ENCODE measurements around the gene PARD3. TPM values are rescaled to one million over a fixed set of nuclear protein-coding genes. Genes with fewer than 3 reads are reported as not detected.

The PARD3 gene
- total RNA-seq, 1 experiment from 2014 or later = 46.3 TPM

GRCh38 chr10:34232481-34232880, 582.6 kb downstream of the PARD3 start:
- Histone ChIP-seq H3K4me2 (ENCODE audit: low read length) (no peak overlapping the region), H2AFZ (ENCODE audit: low read depth, low read length, poor library complexity, severe bottlenecking) (no peak overlapping the region), H3K36me3 (ENCODE audit: control insufficient read depth in 1 of 2, insufficient read depth in 2 of 2, low read length in 2 of 2) (no peaks in the 10 kb centered on the region), H3K79me2 (ENCODE audit: insufficient read depth, low read length) (no peaks in the 10 kb centered on the region), H4K20me1 (ENCODE audit: insufficient read depth) (no peaks in the 10 kb centered on the region), H3K9me3 (ENCODE audit: control insufficient read depth in 1 of 2, insufficient read depth in 1 of 2, low read depth in 1 of 2, low read length in 2 of 2) (no peaks in the 10 kb centered on the region), H3K27ac (ENCODE audit: low read depth, low read length) (no peak overlapping the region), H3K9ac (ENCODE audit: low read length) (no peak overlapping the region), H3K27me3 (ENCODE audit: insufficient read depth, low read length) (no peaks in the 10 kb centered on the region), H3K4me3 (replicated peaks in 1 of 2; ENCODE audit: low read depth in 1 of 2, low read length in 2 of 2) (no peak overlapping the region), H3K9me2 (ENCODE audit: insufficient read depth) (no peaks in the 10 kb centered on the region), H3K4me1 (ENCODE audit: control insufficient read depth in 1 of 2, insufficient read depth in 2 of 2, low read length in 2 of 2) (no peaks in the 10 kb centered on the region)
- ChIA-PET POLR2A (no interaction called here), RAD21 (ENCODE audit: low non-redundant PET in 1 of 2, low total read pairs in 2 of 2, uncharacterized antibody in 2 of 2, unreplicated experiment in 2 of 2) (no interaction called here), CTCF (no interaction called here)
- TF ChIP-seq ZFX (IDR thresholded peaks at IDR 0.05) = no peak
- no peak for TF ChIP-seq CTCF (IDR thresholded peaks at IDR 0.05 in 2 of 3, conservative IDR thresholded peaks at IDR 0.05 in 1 of 3; ENCODE audit: borderline replicate concordance in 1 of 3, insufficient read depth in 1 of 3, low read depth in 2 of 3, low read length in 2 of 3)
- no peak for TF ChIP-seq CEBPB (IDR thresholded peaks at IDR 0.05; ENCODE audit: low read depth)
- TF ChIP-seq SIN3A (IDR thresholded peaks at IDR 0.05; ENCODE audit: low read depth) = no peak
- TF ChIP-seq CBX3 (IDR thresholded peaks at IDR 0.05; ENCODE audit: low read depth) = no peak
- TF ChIP-seq YY1 (IDR thresholded peaks at IDR 0.05; ENCODE audit: extremely low read depth, insufficient replicate concordance, low read depth, low read length) = no peak
- no peak for TF ChIP-seq POLR2A (IDR thresholded peaks at IDR 0.05; ENCODE audit: borderline replicate concordance, extremely low read depth, insufficient read depth, insufficient read length)
- no peak for TF ChIP-seq SP1 (IDR thresholded peaks at IDR 0.05; ENCODE audit: low read depth)
- no peak for TF ChIP-seq JUND (IDR thresholded peaks at IDR 0.05)
- TF ChIP-seq POLR2AphosphoS5 (IDR thresholded peaks at IDR 0.05; ENCODE audit: low read depth, low read length) = no peak
- no peak for TF ChIP-seq ZBTB33 (IDR thresholded peaks at IDR 0.05; ENCODE audit: extremely low read depth, insufficient replicate concordance, low read length)
- no peak for TF ChIP-seq TCF7L2 (IDR thresholded peaks at IDR 0.05; ENCODE audit: borderline replicate concordance, extremely low read depth, insufficient read depth, insufficient read length)
- TF ChIP-seq FOSL1 (IDR thresholded peaks at IDR 0.05; ENCODE audit: low read depth) = no peak
- no peak for TF ChIP-seq ELF1 (IDR thresholded peaks at IDR 0.05; ENCODE audit: borderline replicate concordance, low read depth)
- TF ChIP-seq REST (IDR thresholded peaks at IDR 0.05; ENCODE audit: low read depth) = no peak
- no peak for TF ChIP-seq EZH2 (IDR thresholded peaks at IDR 0.05)
- no peak for TF ChIP-seq SRF (IDR thresholded peaks at IDR 0.05; ENCODE audit: low read depth)
- DNase-seq (ENCODE audit: low read depth, low spot score) = no peak
- no TSS peak for BruUV-seq (replicated peaks)
- intact Hi-C loops (cut with micrococcal nuclease) = no loop called here
- no peak for ATAC-seq

All from HCT116 (cell line).